ENCODE results near the gene ZBTB7C.

ZBTB7C gene

GRCh38 chr18:48085781-48086487 is 323.2 kb downstream of the ZBTB7C start:
- DNase-seq (ENCODE audit: low read depth) = no peak

- no peak for DNase-seq (ENCODE audit: low read depth)
These were observed 324.3 kb downstream of the ZBTB7C start for GRCh38 chr18:48084858-48085257.

- no peak for DNase-seq (ENCODE audit: low read depth)
These were observed 325.0 kb downstream of the ZBTB7C start for GRCh38 chr18:48084041-48084757.

GRCh38 chr18:48080546-48080945 is 328.6 kb downstream of the ZBTB7C start:
- DNase-seq (ENCODE audit: low read depth) = no peak

- no peak for DNase-seq (ENCODE audit: low read depth)
These were observed 329.3 kb downstream of the ZBTB7C start for GRCh38 chr18:48079885-48080284.

GRCh38 chr18:48078448-48078847 is 330.7 kb downstream of the ZBTB7C start:
- DNase-seq (ENCODE audit: low read depth) = no peak

GRCh38 chr18:48077291-48077690 is 331.9 kb downstream of the ZBTB7C start:
- DNase-seq (ENCODE audit: low read depth) = no peak

DNA sequence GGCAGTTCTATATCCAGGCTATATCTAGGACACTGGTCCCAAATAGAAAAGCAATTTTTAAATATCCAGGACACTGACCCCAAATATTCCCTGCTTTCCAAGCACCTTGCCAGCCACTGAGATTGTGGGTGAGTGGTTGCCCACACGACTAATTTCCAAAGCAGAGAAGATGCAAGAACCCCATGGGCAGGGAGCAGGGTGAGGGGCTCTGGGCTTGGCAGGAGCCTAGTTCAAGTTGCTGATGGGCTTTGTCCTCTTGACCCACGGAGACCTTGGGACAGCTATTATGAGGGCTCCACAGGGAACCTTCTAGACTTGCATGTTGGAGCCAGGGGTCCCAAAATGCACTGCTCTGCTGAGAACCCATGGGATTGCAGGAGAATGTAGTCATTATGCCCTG is 332.7 kb downstream of the ZBTB7C start:
- no peak for DNase-seq (ENCODE audit: low read depth)

DNA sequence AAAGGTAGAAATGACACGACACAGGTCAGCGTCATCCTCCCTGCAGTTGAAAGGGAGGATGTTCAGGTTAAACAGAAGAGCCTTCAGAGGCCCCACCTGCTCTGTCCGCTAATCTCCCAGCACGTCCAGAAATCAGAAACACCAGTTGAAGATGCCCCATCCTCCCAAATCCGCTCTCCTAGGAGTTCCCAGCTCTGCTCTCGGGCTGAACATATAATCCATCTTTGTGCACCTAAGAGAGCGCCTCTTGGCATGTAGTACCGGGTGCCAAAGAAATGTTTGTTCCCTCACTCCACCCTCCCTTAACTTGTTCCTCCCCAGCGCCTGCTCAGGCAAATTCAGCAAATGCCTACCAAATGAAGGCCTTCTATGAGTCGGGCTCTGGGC is 333.5 kb downstream of the ZBTB7C start:
- DNase-seq (ENCODE audit: low read depth) = no peak

DNA sequence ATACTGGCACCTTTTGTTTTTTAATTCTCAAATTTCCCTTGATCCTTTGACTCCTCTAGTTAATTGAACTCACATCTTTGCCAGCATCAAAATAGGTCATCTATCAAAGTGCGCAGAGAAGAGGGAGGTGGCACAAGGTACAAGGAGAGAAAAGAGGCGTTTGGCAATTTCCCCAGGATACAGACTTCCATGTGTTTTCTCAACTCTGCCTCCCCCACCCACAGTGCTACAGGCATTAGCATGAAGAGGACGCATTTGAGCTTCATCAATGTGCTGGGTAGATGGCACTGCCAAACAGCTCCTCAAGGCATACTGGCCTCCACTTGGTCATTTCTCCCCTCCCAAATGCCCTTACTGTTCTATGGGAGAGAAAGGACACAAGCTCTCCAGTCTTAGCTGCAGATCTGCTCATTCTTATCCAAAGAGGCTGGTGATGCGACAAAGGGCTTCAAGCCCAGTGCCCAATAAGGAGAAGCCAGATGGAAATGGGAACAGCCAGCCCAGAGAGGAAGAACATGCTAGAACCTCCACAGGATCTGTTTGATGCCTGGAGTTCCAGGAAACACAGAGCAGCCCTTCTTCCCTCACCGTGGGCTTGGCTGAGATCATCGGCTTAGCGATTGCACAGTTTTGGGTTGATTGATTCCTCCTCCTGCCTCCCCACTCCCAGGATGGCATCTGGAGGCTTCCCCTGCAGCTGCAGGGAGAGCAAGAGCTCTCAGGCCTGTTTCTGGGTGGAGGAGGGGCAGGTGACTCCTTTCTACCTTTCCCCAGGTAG is 334.1 kb downstream of the ZBTB7C start:
- no peak for DNase-seq (ENCODE audit: low read depth)

GRCh38 chr18:48073211-48073930 is 335.8 kb downstream of the ZBTB7C start:
- no peak for DNase-seq (ENCODE audit: low read depth)

- no peak for DNase-seq (ENCODE audit: low read depth)
These were observed 336.6 kb downstream of the ZBTB7C start for GRCh38 chr18:48072428-48073204.

DNA sequence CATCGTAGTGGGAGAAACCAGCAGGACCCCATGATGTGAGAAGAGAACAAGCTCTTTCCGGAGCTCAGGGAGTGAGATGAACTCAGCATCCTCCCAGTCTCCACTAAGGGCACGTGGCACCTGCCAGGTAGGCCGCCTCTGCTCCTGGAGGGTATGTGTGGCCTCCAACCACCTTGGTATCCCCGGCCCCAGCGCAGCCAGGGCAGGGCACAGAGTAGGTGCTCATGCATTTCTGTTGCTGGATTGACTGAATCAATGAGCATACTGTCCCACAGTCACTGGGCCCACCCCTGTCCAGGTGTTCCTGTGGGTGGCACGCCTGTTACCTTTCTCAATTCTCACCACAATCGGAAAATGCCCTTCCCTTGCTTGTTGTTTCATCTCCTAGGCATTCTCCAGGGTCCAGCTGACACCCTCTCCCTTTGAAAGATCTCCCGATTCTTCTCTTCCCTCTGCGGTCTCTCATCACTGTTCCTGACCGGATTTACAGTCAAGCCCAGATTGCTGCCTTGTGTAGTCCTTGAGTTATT is 340.2 kb downstream of the ZBTB7C start:
- DNase-seq (ENCODE audit: low read depth) = no peak

- DNase-seq (ENCODE audit: low read depth) = no peak
These were observed 342.9 kb downstream of the ZBTB7C start for GRCh38 chr18:48066225-48066652.

GRCh38 chr18:48065601-48065995 is 343.6 kb downstream of the ZBTB7C start:
- no peak for DNase-seq (ENCODE audit: low read depth)

DNA sequence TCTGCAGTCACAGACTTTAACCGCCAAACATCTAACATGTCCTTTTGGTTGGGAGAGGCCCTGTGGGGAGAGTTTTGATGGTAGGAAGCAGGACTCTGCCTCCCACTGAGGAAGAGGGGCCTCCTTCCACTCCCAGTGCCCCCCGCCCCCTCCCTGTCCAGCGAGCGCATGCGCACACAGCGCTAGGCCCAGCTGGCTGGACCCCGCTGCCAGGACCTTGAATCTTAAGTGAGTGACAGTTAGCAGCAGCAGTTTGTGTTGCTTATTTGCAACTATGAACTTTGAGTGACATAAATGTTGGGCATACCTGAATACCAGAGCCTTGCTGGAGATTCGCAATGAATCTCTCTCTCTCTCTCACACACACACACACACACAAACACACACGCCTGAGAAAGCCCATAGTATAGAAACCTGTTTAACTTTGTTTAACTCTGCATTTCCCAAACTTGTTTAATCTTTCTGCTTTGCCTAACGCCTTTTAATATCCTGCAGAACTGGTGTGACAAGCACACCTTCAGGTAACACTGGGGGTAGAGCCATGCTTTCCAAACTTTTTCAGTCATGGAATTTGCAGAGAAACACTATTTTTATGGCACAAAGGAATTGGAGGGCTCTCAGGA is 344.1 kb downstream of the ZBTB7C start:
- no peak for DNase-seq (ENCODE audit: low read depth)

- no peak for DNase-seq (ENCODE audit: low read depth)
These were observed 347.2 kb downstream of the ZBTB7C start for GRCh38 chr18:48061781-48062570.

DNA sequence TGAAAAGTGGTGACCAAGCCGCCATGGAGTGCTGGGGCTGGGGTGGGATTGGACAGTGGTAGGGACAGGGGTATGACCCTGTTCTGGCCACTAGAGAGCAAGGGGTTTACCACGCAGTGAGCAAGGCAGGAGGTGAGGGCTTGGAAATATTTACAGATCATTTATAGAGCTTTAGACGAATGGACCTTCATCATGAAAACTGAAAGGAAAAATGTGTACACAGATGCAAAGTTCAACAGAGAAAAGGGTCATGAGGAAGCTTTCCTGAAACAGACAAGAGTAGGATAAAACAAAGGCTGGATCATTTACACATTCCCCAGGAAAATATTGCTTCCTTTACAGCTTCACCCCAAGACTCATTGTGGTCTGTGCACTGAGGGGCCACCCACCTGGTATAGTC is 348.2 kb downstream of the ZBTB7C start:
- DNase-seq (ENCODE audit: low read depth) = no peak

- DNase-seq (ENCODE audit: low read depth) = no peak
These were observed 348.8 kb downstream of the ZBTB7C start for GRCh38 chr18:48060346-48060745.

DNA sequence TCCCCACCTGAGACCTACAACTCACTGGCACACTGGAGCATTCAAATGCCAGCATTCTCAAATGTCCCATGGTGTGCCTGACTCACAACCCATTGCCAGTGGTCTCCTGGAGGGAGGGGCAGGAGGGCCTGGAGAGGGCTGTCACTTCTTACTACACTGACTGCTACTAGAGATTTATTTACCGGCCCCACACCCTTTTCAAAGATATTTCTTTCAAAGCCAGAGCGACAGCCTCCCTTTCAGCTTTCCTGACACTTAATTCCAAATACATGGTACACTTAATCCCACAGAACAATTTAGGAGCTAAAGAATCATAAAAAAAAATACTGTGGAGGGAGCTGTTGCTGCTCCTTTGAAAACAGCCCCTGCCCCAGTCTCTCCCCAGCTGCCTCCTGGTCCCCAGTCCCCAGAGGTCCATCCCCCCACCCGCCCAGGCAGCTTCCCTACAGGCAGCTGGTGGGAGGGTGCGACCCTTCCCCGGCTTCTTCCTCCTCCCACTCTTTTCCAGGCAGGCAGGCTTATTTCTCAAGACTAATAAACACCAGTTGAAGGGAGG is 349.6 kb downstream of the ZBTB7C start:
- DNase-seq (ENCODE audit: low read depth) = no peak
